HTR-8/SVneo (cell line): ENCODE results near the gene MEI4.

Source experiments
- DNase-seq: peaks from one replicate; pipeline ENCODE4 v3.0.0; 2011; ENCODE audit warnings: low spot score, mixed read lengths; ENCODE audit not compliant: insufficient read length
- FAIRE-seq: peaks from 2 replicates; lab custom pipeline; 2011; peaks lifted over from hg19 to GRCh38; lab: Jason Lieb, UNC

MEI4 gene

GRCh38 chr6:77893391-77893790, 240.6 kb downstream of the MEI4 start:
- FAIRE-seq, result no peak
- DNase-seq, result no peak

DNA sequence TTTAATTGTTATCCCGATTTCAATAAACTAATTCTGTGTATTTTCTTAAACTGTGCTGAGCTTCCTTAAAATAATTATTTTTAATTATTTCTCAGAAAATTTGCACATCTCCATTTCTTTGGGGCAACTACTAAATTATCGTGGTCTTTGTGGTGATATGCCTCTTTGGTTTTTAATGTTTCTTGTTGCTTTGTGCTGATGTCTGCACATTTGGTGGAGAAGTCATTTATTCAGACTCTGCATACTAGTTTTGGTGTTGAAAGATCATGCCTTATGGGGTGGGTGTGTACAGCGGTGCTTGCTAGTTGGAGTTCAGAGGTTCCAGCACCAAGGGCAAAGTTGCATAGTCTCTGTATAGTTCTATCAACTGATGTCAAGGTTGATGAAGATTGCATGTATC, 253.2 kb downstream of the MEI4 start:
- DNase-seq, result no peak
- no peak for FAIRE-seq

GRCh38 chr6:77910826-77911225, 258.0 kb downstream of the MEI4 start:
- FAIRE-seq (no peak), DNase-seq (no peak)

- DNase-seq, result no peak
- FAIRE-seq, result no peak
These were observed 273.4 kb downstream of the MEI4 start for GRCh38 chr6:77926198-77926751.

DNA sequence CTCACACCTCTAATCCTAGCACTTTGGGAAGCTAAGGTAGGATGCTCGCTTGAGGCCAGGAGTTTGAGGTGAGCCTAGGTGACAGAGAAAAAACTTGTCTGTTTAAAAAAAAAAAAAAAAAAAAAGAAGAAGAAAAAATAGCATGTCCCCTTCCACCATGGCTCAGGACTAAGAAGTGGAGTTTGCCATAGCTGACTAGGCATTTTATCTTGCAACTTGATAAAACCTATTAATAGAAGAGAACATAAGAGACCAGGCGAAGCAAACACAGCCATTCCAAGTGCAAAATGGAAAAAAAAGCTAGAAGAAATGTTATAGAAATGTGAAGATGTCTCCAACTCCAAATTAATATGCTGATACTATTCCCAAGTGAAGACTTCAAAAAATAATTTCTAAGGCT, 277.5 kb downstream of the MEI4 start:
- FAIRE-seq (no peak), DNase-seq (no peak)

DNA sequence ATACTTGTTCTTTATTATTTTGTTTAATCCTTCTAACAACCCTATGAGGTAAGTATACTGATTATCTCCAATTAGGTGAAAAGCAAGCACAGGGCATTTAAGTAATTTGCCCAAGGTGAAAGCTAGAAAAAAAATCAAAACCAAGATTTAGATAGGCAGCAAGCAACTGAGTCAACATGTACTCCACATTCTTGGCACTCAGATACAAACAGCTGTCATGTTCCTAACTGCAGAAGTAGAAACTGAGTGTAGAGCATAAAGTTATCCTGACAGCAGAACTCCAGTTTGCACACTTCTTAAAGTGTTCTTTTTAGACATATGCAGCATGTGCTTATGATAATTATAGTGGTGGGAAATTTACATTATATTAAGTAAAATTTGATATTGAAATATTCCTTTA, 278.1 kb downstream of the MEI4 start:
- FAIRE-seq, result no peak
- DNase-seq, result no peak

- no peak for FAIRE-seq
- no peak for DNase-seq
These were observed 309.2 kb downstream of the MEI4 start for GRCh38 chr6:77962070-77962469.

DNA sequence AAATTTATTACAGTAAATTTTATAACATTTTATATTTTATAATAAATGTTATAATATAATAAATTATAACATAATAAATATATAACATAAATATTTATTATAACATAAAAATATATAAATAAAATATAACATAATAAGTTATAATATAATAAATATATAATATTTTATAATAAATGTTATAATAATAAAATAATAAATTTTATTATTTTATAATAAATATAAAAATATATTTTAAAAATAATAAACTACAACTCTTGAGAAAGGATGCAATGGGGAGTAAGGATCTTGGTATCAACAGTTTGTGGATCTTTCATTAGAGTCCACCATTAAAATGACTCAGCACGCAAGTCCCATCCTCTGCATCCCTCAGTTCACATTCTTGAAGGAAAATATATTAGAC, 312.6 kb downstream of the MEI4 start:
- FAIRE-seq (no peak), DNase-seq (no peak)

DNA sequence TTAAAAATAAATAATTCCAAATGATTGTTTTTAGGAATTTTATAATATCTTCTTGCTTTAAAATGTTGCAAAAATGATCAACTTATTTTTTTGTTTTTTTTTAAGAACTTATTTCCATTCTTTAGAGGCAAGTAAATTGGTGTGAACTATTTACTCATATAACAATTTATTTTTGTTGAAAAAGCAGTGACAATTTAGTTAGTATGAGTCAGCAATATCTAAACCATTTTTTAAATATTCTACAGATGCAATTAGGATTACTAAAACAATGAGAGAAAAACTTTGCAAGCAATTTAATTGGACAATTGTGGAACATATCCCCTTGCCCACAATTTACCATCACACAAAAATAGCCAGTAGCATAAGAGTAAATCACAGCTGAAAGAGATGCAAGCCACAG, 319.5 kb downstream of the MEI4 start:
- FAIRE-seq, result no peak
- no peak for DNase-seq
